H9 (cell line): Measurements from ENCODE around the gene FCER1G. TPM values are rescaled to one million over a fixed set of nuclear protein-coding genes. Genes with fewer than 3 reads are reported as not detected.

Source experiments
- DNase-seq: peaks from one replicate; pipeline ENCODE4 v3.0.0-alpha.2; 2017
- H2AFZ ChIP-seq: one replicate; pipeline ENCODE4 v1.6.1; 2013; ENCODE audit warnings: mild to moderate bottlenecking, low read length, control low read depth, moderate library complexity
- H2AK5ac ChIP-seq: 2 replicates; pipeline ENCODE4 v1.6.1; 2013; ENCODE audit warnings: low read length, control low read depth, mixed read lengths; ENCODE audit not compliant: insufficient read length
- H2BK120ac ChIP-seq: one replicate; pipeline ENCODE4 v1.6.1; 2013; ENCODE audit warnings: low read depth, mild to moderate bottlenecking, low read length, control low read depth, inconsistent platforms; ENCODE audit not compliant: poor library complexity, severe bottlenecking
- H2BK12ac ChIP-seq: 2 replicates; pipeline ENCODE4 v1.6.1; 2013; ENCODE audit warnings: low read length, control low read depth, mixed read lengths, low read depth; ENCODE audit not compliant: insufficient read length
- H2BK15ac ChIP-seq: 2 replicates; pipeline ENCODE4 v1.6.1; 2013; ENCODE audit warnings: low read depth, low read length, control low read depth
- H2BK20ac ChIP-seq: one replicate; pipeline ENCODE4 v1.6.1; 2013; ENCODE audit warnings: low read depth, mild to moderate bottlenecking, low read length, control low read depth, inconsistent platforms; ENCODE audit not compliant: poor library complexity, severe bottlenecking
- H2BK5ac ChIP-seq: 2 replicates; pipeline ENCODE4 v1.6.1; 2013; ENCODE audit warnings: low read length, control low read depth, mixed read lengths; ENCODE audit not compliant: insufficient read length
- H3K14ac ChIP-seq: 2 replicates; pipeline ENCODE4 v1.6.1; 2013; ENCODE audit warnings: low read length, control low read depth; ENCODE audit not compliant: insufficient read depth
- H3K18ac ChIP-seq: 2 replicates; pipeline ENCODE4 v1.6.1; 2013; ENCODE audit warnings: low read depth, mild to moderate bottlenecking, mixed read lengths, low read length, control low read depth; ENCODE audit not compliant: insufficient read length
- H3K23ac ChIP-seq: 2 replicates; pipeline ENCODE4 v1.6.1; 2013; ENCODE audit warnings: low read length, control low read depth, mixed read lengths, low read depth; ENCODE audit not compliant: insufficient read length
- H3K23me2 ChIP-seq: 2 replicates; pipeline ENCODE4 v1.6.1; 2013; ENCODE audit warnings: low read depth, mild to moderate bottlenecking, mixed read lengths, low read length, control low read depth; ENCODE audit not compliant: insufficient read length, poor library complexity, severe bottlenecking
- H3K27ac ChIP-seq: 2 replicates; pipeline ENCODE4 v1.5.1; 2013; ENCODE audit warnings: low read length, control low read depth, mixed read lengths, low read depth; ENCODE audit not compliant: insufficient read length
- H3K27me3 ChIP-seq: 2 replicates; pipeline ENCODE4 v1.6.1; 2013; ENCODE audit warnings: low read length, control low read depth, inconsistent platforms; ENCODE audit not compliant: insufficient read depth
- H3K4ac ChIP-seq: 2 replicates; pipeline ENCODE4 v1.6.1; 2013; ENCODE audit warnings: low read depth, mild to moderate bottlenecking, control low read depth, inconsistent platforms, low read length, moderate library complexity
- H3K4me1 ChIP-seq: 2 replicates; pipeline ENCODE4 v1.6.1; 2013; ENCODE audit warnings: low read length, control low read depth, inconsistent platforms; ENCODE audit not compliant: insufficient read depth
- H3K4me2 ChIP-seq: 2 replicates; pipeline ENCODE4 v1.6.1; 2013; ENCODE audit warnings: low read length, control low read depth, mixed read lengths; ENCODE audit not compliant: insufficient read length, insufficient read depth
- H3K56ac ChIP-seq: 2 replicates; pipeline ENCODE4 v1.6.1; 2013; ENCODE audit warnings: low read depth, mild to moderate bottlenecking, mixed read lengths, low read length, control low read depth; ENCODE audit not compliant: insufficient read length
- H3K79me1 ChIP-seq: 2 replicates; pipeline ENCODE4 v1.6.1; 2013; ENCODE audit warnings: low read depth, mild to moderate bottlenecking, moderate library complexity, low read length, control low read depth, inconsistent platforms; ENCODE audit not compliant: insufficient read depth, poor library complexity, severe bottlenecking
- H3K79me2 ChIP-seq: 2 replicates; pipeline ENCODE4 v1.6.1; 2013; ENCODE audit warnings: low read length, control low read depth, inconsistent platforms; ENCODE audit not compliant: insufficient read depth
- H3K9ac ChIP-seq: 2 replicates; pipeline ENCODE4 v1.6.1; 2013; ENCODE audit warnings: low read length, control low read depth, mixed read lengths; ENCODE audit not compliant: insufficient read length; ENCODE audit errors: extremely low read depth
- H3K9me3 ChIP-seq: one replicate; pipeline ENCODE4 v1.6.1; 2013; ENCODE audit warnings: low read depth, low read length, inconsistent platforms; ENCODE audit not compliant: control insufficient read depth
- H3T11ph ChIP-seq: one replicate; pipeline ENCODE4 v1.6.1; 2013; ENCODE audit warnings: mild to moderate bottlenecking, low read length, control low read depth, inconsistent platforms
- H4K20me1 ChIP-seq: one replicate; pipeline ENCODE4 v1.6.1; 2013; ENCODE audit not compliant: control insufficient read depth, insufficient read length, insufficient read depth
- H4K5ac ChIP-seq: 2 replicates; pipeline ENCODE4 v1.6.1; 2013; ENCODE audit warnings: low read depth, mild to moderate bottlenecking, mixed read lengths, low read length, control low read depth; ENCODE audit not compliant: insufficient read length
- H4K8ac ChIP-seq: replicated peaks from 2 replicates; pipeline ENCODE4 v1.6.1; 2013; ENCODE audit warnings: low read length, control low read depth, mixed read lengths, low read depth; ENCODE audit not compliant: insufficient read length
- H4K91ac ChIP-seq: 2 replicates; pipeline ENCODE4 v1.6.1; 2013; ENCODE audit warnings: low read depth, mild to moderate bottlenecking, moderate library complexity, mixed read lengths, low read length, control low read depth; ENCODE audit not compliant: insufficient read length
- H3K27ac Mint-ChIP-seq, 3 experiments: 2 replicates in 2 of 3; 3 replicates in 1 of 3; pipeline ENCODE4 v1.8.0; 2020 to 2021; ENCODE audit warnings: mixed read lengths in 3 of 3, mild to moderate bottlenecking in 1 of 3, moderate library complexity in 1 of 3
- H3K27me3 Mint-ChIP-seq: 2 replicates; pipeline ENCODE4 v1.8.0; 2021; ENCODE audit warnings: low read depth, mild to moderate bottlenecking, moderate library complexity, mixed read lengths
- H3K36me3 Mint-ChIP-seq, 3 experiments: 2 replicates in 2 of 3; 3 replicates in 1 of 3; pipeline ENCODE4 v1.8.0; 2020 to 2021; ENCODE audit warnings: low read depth in 3 of 3, mixed read lengths in 3 of 3; ENCODE audit not compliant: insufficient read depth in 1 of 3
- H3K4me1 Mint-ChIP-seq, 2 experiments: 2 replicates each; pipeline ENCODE4 v1.8.0; 2020; ENCODE audit warnings: mixed read lengths in 2 of 2
- H3K4me3 Mint-ChIP-seq, 2 experiments: 2 replicates in 1 of 2; 3 replicates in 1 of 2; pipeline ENCODE4 v1.8.0; 2020 to 2021; ENCODE audit warnings: mild to moderate bottlenecking in 2 of 2, mixed read lengths in 2 of 2, moderate library complexity in 1 of 2
- H3K9me3 Mint-ChIP-seq, 2 experiments: 2 replicates in 1 of 2; 3 replicates in 1 of 2; pipeline ENCODE4 v1.8.0; 2020; ENCODE audit warnings: mild to moderate bottlenecking in 2 of 2, mixed read lengths in 2 of 2, moderate library complexity in 1 of 2
- WGBS: extraction: QIAGEN DNeasy Blood & Tissue Kit; methylation state at CpG from one replicate; pipeline ENCODE4 v1.1.7; 2013; ENCODE audit warnings: missing lambda C conversion rate, low lambda C conversion rate, mixed read lengths; ENCODE audit not compliant: insufficient read length; ENCODE audit errors: extremely low coverage; 5-methylcytosine and 5-hydroxymethylcytosine counted together
- total RNA-seq: library from RNA; stranded (reverse); gene quantifications from 2 replicates; pipeline ENCODE4 v1.2.1, GENCODE V29; 2021
- TF ChIP-seq, protein P1 (sequence below): fragments of 200-600 bp; sonication (generic); conservative IDR thresholded peaks from 3 replicates; pipeline ENCODE4 v1.8.0; 2021; ENCODE audit warnings: antibody characterized with exemption, mild to moderate bottlenecking

Gene FCER1G
- total RNA-seq, 1 experiment from 2014 or later: 0.90 TPM

DNA sequence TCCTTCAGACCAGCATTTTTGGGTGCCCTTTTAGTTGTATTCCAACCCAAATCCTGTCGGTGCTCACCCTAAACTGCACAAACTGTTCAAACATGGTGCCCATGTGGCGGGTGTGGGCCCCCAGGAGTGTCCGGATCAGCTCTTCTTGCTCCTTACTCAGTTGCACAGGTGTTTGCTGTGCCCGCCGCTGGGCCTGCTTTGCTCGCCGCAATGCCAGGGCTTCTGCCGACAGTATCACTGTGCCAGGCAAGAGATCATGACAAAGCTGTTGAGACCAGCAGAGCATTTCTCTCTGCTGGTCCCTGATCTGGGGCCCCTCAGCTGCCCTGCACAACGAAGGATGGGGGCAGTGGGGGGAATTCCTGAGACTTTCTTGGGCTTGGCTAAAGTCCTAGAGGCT lies 18.0 kb downstream of the FCER1G start:
- no peak overlapping the region for H2BK12ac ChIP-seq
- H3K4me1 Mint-ChIP-seq: peaks cover 5% of the 10 kb centered on the region in 2 experiments; a peak in 2 of 4 replicates
- H3K14ac ChIP-seq: no peak overlapping the region
- no peak overlapping the region for H2AFZ ChIP-seq
- H3K79me1 ChIP-seq: no peaks in the 10 kb centered on the region
- H3K23ac ChIP-seq: no peak overlapping the region
- H3K27me3 ChIP-seq: no peaks in the 10 kb centered on the region
- no peak for DNase-seq
- H3K27ac Mint-ChIP-seq: no peak overlapping the region; a peak in 1 of 7 replicates
- no peak overlapping the region for H3K27ac ChIP-seq
- no peak overlapping the region for H4K91ac ChIP-seq
- no peak overlapping the region for H4K5ac ChIP-seq
- no peaks in the 10 kb centered on the region for H3K4me1 ChIP-seq
- no peaks in the 10 kb centered on the region for H3K23me2 ChIP-seq
- no peak overlapping the region for H2BK15ac ChIP-seq
- H3K18ac ChIP-seq: no peak overlapping the region
- H3K4me2 ChIP-seq: no peak overlapping the region
- H3K56ac ChIP-seq: no peak overlapping the region
- H3K4me3 Mint-ChIP-seq: no peak overlapping the region
- H3T11ph ChIP-seq: no peak overlapping the region
- TF ChIP-seq, protein P1, sequence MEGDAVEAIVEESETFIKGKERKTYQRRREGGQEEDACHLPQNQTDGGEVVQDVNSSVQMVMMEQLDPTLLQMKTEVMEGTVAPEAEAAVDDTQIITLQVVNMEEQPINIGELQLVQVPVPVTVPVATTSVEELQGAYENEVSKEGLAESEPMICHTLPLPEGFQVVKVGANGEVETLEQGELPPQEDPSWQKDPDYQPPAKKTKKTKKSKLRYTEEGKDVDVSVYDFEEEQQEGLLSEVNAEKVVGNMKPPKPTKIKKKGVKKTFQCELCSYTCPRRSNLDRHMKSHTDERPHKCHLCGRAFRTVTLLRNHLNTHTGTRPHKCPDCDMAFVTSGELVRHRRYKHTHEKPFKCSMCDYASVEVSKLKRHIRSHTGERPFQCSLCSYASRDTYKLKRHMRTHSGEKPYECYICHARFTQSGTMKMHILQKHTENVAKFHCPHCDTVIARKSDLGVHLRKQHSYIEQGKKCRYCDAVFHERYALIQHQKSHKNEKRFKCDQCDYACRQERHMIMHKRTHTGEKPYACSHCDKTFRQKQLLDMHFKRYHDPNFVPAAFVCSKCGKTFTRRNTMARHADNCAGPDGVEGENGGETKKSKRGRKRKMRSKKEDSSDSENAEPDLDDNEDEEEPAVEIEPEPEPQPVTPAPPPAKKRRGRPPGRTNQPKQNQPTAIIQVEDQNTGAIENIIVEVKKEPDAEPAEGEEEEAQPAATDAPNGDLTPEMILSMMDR: no peak
- no peak overlapping the region for H2BK5ac ChIP-seq
- H2AK5ac ChIP-seq: no peak overlapping the region
- no peak overlapping the region for H4K8ac ChIP-seq
- H4K20me1 ChIP-seq: no peaks in the 10 kb centered on the region
- no peak overlapping the region for H2BK20ac ChIP-seq
- H3K9ac ChIP-seq: no peak overlapping the region
- H2BK120ac ChIP-seq: no peak overlapping the region
- peaks cover 12 to 17% (median 14%) of the 10 kb centered on the region in 3 experiments; a peak in 6 of 7 replicates for H3K36me3 Mint-ChIP-seq
- no peaks in the 10 kb centered on the region for H3K9me3 Mint-ChIP-seq
- H3K9me3 ChIP-seq: no peaks in the 10 kb centered on the region
- H3K4ac ChIP-seq: no peak overlapping the region
- H3K79me2 ChIP-seq: no peaks in the 10 kb centered on the region
- no peaks in the 10 kb centered on the region; the same call in 1 of the 2 replicates for H3K27me3 Mint-ChIP-seq
- no CpG with 5 or more reads among the region's 9 CpGs for WGBS
